Activated CD4-positive, alpha-beta T cell treated with anti-CD3 and anti-CD28 coated beads, Interleukin-2, amount 50 U/mL, for 48 hours (primary cell): ENCODE results near the gene COL9A1.
"Not testable (repeated sequence)": the region's sequence is repeated elsewhere in the genome, so short reads cannot be mapped to it uniquely, and the experiment has no call there.

ENCODE experiments used
- DNase-seq, 2 experiments: peaks; one replicate each; pipeline ENCODE4 v3.0.0-alpha.2; 2020

COL9A1 gene

DNA sequence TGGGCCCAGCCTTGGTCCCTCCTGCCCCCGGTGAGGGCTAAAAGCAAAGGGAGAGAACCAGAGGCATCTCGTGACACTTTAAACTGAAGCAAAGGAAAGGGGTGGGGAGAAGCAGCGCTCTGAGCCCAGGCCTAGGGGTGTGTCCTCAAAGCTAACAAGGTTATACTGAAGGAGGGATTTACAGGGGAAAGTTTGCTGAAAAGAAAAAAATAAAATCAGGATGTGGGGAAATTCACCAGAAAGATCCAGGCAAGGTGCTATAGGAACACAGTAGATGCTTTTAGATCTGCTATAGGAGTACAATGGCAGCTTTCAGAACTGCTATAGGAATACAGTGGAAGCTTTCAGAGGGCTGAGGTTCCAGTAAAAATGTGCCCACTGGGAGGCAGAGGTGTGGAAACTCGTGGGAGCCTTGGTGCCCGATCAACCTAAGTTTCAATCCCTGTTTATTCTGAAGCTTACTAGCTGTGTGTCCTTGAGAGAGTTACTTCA lies at the start of gene COL9A1:
COL9A1 (minus strand) TSS at position 51 of the 492 bp plus-strand sequence. CDS start 160 bp downstream, outside the sequence.
- DNase-seq = no peak

GRCh38 chr6:70351461-70351860 lies 48.6 kb upstream of the COL9A1 start:
- DNase-seq = no peak

DNA sequence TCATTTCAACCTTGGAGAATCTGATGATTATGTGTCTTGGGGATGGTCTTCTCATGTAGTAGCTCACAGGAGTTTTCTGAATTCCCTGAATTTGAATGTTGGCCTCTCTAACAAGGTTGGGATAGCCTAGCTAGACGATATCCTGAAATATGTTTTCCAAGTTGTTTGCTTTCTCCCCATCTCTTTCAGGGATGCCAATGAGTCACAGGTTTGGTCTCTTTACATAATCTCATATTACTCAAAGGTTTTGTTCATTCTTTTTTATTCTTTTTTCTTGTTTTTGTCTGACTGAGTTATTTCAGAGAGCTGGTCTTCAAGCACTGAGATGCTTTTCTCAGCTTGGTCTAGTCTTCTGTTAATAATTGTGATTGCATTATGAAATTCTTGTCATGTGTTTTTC lies 42.7 kb upstream of the COL9A1 start:
- DNase-seq = no peak

DNA sequence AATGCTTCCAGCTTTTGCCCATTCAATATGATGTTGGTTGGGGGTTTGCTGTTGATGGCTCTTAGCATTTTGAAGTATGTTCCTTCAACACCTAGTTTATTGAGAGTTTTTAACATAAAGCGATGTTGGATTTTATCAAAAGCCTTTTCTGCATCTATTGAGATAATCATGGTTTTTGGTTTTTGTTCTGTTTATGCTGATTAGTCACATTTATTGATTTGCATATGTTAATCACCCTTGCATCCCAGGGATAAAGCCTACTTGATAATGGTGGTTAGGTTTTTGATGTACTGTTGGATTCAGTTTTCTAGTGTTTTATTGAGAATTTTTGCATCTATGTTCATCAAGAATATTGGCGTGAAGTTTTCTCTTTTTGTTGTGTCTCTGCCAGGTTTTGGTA lies 40.4 kb upstream of the COL9A1 start:
- no peak for DNase-seq

GRCh38 chr6:70339810-70340209 lies 36.9 kb upstream of the COL9A1 start:
- DNase-seq = not testable (repeated sequence)

DNA sequence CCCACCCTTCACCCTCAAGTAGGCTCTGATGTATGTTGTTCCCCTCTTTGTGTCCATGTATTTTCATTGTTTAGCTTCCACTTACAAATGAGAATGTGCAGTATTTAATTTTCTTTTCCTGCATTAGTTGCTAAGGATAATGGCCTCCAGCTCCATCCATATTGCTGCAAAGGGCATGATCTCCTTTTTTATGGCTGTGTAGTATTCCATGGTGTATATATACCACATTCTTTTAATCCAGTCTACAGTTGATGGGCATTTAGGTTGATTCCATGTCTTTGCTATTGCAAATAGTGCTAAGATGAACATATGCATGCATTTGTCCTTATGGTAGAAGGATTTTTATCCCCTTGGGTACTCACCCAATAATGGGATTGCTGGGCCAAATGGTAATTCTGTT lies 35.9 kb upstream of the COL9A1 start:
- no peak for DNase-seq

DNA sequence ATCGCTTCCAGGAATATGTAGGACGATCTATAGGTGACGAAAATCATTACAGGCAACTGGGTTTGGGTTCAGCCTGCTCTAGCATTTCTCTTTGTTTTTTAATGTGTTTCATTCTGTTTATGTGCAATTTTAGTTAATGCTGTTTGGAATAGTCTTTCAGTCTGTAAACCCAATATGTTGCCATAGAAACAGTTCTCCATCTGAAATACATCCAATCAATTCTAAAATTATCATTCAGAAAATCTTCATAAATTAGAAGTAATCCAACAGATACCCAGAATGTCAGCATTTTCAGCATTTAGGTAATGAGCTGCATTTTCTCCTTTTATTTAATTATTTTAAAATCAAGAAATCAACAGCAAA lies 34.8 kb upstream of the COL9A1 start:
- DNase-seq = no peak

DNA sequence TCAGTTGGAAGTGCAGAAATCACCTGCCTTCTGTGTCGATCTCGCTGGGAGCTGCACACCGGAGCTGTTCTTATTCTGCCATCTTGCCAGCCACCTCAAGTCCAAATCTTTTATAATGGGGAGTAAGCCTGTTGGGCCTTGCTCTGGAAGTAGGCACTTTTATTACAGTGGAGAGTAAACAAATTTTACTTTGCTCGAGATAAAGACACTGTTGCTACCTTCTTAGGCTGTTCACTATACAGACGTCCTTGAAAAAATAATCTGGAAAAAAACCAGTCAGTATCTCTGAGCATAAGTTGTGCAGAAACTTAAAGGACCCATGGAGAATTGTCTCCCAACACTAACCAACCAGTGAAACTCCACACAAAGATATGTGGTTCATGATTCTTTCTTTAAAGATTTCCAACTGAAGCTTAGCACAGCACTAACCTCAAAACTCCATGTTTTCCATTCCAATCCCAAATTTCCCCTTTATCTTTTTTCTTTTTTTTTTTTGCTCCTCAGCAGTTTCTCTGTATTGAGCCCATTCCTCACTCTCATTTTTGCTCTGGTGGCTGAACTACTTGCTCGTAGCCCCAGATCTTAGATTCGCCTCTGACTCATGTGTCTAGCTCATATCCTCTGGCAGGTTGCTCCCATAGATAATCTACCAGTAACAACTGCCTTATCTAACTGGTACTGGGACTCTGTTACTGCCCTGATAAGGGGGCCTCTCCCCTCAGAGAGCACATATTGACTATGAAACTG lies 34.3 kb upstream of the COL9A1 start:
- no peak for DNase-seq

DNA sequence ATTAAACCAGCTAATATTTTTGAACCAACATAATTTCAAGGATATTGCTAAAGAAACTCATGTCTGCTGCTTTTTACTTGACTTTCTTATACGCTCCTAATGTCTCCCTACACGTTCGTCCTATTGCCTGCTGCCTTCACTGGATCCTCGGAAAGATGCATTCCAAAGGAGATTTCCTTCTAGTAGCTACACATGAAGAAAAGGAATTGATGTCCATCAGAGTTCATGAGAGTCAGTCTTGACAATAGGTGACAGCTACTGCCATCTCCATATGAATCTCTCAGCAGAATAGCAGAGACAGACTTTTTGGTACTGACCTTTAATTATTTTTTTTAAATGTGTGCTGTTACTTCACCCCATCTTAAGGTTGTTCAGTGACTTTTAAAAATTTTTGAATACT lies 24.2 kb upstream of the COL9A1 start:
- DNase-seq = no peak

DNA sequence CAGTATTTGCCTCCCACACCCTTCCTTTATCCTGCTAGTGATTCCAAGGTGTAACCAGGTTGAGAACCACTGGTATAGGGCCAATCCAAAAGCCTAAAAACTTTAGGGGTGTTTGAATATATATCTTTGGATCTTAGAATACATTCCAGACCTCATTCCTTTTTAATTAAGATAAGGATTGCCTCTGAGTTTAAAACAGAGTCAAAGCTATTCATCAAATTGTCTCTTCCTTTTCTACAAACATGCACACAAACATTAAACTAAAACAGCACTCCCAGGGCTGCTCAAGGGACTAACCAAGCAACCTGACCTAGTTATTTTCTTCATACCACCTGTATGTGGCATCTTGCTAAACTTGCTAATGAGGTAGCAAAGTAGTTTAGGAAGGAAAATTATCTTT lies 22.1 kb upstream of the COL9A1 start:
- DNase-seq = no peak

DNA sequence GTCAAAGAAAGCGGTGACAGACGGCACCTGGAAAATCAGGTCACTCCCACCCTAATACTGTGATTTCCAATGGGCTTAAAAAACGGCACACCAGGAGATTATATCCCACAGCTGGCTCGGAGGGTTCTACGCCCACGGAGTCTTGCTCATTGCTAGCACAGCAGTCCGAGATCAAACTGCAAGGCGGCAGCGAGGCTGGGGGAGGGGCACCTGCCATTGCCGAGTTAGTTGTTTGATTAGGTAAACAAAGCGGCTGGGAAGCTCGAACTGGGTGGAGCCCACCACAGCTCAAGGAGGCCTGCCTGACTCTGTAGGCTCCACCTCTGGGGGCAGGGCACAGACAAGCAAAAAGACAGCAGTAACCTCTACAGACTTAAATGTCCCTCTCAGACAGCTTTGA lies 14.9 kb upstream of the COL9A1 start:
- not testable (repeated sequence) for DNase-seq

- no peak for DNase-seq
These were observed 12.3 kb upstream of the COL9A1 start for GRCh38 chr6:70315079-70315751.

GRCh38 chr6:70314296-70314695 lies 11.4 kb upstream of the COL9A1 start:
- DNase-seq = no peak

DNA sequence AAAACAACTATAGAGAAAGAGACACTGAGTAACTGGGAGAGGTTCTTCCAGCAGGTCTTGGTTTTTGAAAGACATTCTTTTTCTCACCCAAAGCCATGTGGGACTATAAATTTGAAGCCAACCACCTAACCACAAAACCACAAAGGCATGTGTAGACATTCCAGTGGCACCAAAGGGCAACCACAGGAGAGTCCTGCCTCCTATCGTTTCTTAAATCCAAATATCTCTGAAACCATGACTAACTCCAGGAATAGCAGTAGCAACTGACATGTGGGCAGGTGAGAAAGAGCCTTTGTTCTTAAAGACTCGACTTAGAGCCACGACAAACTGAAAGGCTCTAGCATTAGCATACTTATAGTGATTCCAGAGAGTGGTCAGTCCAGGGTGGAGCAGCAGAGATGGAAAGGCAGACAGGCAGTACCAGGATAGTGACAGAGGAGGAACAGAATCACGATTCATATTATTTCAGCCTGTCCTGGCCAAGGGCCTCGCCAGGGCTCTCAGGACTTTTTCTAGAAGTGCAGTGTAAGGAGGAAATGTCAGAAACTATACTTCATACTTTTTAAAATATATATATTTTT lies 9.4 kb upstream of the COL9A1 start:
- peak in 1 of 2 experiments; percentile 31 for DNase-seq

GRCh38 chr6:70310063-70310694 lies 7.3 kb upstream of the COL9A1 start:
- DNase-seq = no peak

DNA sequence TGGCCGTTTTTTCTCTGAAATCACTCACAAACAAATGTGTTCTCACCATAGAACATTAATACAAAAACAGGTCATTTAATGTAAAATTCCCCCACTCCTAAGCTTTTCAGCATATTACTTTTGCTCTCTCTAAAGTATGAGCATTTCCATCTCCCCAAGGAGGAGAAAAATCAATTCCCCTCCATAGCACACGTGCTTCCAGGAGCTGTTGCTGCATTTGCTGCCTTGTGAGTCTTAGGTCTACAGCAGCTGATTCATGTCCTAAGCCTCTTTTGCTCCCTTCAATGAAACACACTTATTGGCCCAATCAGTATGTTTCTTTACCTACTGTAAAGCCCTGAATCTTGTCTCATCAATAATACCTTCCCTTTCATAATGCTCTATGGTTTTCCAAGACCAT lies 6.4 kb upstream of the COL9A1 start:
- no peak for DNase-seq

DNA sequence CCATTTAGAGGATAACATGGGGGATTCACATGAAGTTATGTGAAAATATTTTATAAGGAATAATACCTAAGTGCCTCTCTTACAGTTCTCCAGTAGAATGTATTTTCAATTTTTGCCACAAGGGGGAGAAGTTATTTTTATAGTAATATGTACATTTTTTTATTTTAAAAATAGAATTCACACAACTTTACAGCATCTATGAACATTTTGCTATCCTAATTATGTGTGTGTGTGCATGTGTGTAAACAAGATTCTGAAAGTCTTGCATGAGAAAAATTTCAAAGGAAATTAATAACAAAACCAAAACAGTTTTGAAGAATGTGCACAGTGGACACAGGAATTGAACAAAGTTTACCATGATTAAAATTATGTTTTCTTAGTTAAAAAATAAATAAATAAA lies 5.3 kb upstream of the COL9A1 start:
- not testable (repeated sequence) for DNase-seq

GRCh38 chr6:70307008-70307407 lies 4.1 kb upstream of the COL9A1 start:
- DNase-seq = no peak

GRCh38 chr6:70304616-70305015 lies 1.7 kb upstream of the COL9A1 start:
- DNase-seq = no peak

DNA sequence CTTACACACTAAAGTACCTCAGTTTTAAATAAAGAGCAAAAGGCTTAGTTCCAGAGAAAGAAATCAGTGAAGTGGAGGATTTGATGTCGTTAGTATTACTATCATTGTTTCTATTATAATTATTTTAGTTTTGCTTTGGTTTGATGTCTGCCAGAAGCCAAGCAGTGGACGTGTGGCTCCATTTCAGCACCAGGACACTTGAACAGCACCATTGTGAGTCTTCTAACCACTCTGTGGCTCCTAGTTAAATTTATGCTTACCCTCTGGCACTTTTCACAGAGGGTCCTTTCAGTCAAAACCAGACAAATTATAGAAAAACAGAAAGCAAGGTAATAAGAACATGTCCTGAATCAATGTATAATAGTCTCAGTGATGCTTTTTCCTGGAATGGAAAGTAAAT lies 3.4 kb downstream of the COL9A1 start:
- DNase-seq = no peak

DNA sequence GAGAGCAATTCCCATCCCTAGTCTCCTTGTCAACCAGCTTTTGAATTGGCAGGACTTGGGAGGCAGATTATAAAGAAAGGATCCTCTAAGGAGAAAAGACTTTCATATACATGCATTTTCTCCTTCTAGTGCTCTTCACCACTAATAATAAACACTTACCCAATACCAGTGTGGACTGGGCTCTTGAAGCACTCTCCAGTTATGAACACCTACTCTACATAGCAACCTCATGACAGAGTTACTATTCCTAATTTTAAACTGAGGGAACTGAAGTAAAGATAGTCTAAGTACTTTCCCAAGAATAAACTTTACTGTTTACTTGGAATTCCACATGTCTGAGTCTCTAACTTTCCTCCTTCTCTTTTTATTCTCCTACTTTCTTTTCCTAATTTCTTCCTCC lies 4.8 kb downstream of the COL9A1 start:
- DNase-seq = no peak

DNA sequence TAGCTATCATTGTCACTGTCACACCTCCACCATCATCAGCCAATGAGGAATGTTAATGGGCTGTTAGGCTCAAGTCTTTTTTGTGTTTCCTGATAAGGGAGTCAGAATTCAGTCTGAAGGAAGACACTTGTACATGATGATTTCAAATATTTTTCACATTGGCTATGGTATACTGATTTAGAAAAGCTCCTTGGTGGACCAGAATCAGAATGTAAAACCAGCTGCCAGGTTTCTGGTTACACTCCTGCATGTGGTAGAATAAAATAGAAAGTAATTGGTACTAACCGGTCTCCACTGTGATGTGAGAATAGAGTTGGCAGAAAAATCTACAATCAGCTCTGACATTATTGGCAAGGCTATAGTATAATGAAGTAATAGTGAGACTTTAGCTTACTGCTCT lies 10.7 kb downstream of the COL9A1 start:
- DNase-seq = no peak

- DNase-seq = no peak
These were observed 13.6 kb downstream of the COL9A1 start for GRCh38 chr6:70289299-70289698.

DNA sequence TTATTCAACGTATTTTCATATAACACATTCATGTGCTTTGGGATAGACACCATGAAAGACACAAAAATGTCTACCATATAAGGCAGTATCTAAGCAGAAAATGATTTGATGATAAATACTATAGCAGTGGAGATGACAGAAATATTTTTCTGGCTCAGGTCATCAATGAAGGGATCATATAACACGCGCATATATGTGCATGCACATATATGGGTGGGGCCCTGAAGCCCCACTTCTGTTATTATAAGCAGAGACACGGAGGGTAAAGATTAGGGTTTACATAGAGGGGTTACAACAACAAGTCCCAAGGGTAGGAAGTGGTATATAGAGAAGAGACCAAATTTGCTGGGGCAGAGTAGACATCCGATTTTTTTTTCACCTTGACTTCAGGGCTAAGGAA lies 16.0 kb downstream of the COL9A1 start:
- no peak for DNase-seq
